ENCODE data around the gene PTGIS. TPM values are rescaled to one million over a fixed set of nuclear protein-coding genes. Genes with fewer than 3 reads are reported as not detected.
A peak's percentile ranks its signal among the peaks of the same experiment; 100 is the strongest.

The PTGIS gene
- polyA plus RNA-seq, 2 of the 4 experiments (the other 2 are of a cell fraction), result 0.03 to 0.04 TPM

GRCh38 chr20:49483696-49484123, 84.2 kb downstream of the PTGIS start:
- no peak for FAIRE-seq
- POLR2A ChIA-PET, result interaction anchor here (1.3 kb wide), 1 partner anchor 138 kb away, joined by 4 read pairs; no protein-coding TSS in a partner anchor
- Histone ChIP-seq H3K4me2 (peak overlapping the region; percentile 99), H3K9me3 (no peaks in the 10 kb centered on the region), H3K27ac (peak overlapping the region; percentile 39 to 67; a peak in 4 of 6 replicates), H3K4me3 (peak overlapping the region; percentile 51), H3K4me1 (peaks cover 13% of the 10 kb centered on the region; the same call in 2 of the 3 replicates)
- WGBS (ENCODE audit: missing lambda C conversion rate), result 41% methylated on average over 8 of the region's 44 CpGs
- no peak for DNase-seq (ENCODE audit: low read depth in 1 of 2, low spot score in 1 of 2)
- TF ChIP-seq, protein P1, sequence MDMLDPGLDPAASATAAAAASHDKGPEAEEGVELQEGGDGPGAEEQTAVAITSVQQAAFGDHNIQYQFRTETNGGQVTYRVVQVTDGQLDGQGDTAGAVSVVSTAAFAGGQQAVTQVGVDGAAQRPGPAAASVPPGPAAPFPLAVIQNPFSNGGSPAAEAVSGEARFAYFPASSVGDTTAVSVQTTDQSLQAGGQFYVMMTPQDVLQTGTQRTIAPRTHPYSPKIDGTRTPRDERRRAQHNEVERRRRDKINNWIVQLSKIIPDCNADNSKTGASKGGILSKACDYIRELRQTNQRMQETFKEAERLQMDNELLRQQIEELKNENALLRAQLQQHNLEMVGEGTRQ (IDR thresholded peaks at IDR 0.05), result no peak
- TF ChIP-seq, protein P2, sequence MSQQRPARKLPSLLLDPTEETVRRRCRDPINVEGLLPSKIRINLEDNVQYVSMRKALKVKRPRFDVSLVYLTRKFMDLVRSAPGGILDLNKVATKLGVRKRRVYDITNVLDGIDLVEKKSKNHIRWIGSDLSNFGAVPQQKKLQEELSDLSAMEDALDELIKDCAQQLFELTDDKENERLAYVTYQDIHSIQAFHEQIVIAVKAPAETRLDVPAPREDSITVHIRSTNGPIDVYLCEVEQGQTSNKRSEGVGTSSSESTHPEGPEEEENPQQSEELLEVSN (IDR thresholded peaks at IDR 0.05; ENCODE audit: borderline replicate concordance, low read depth), result no peak
- TF ChIP-seq CTCF (IDR thresholded peaks at IDR 0.05), result no peak
- TF ChIP-seq ZFP36 (IDR thresholded peaks at IDR 0.05; ENCODE audit: borderline replicate concordance, partially characterized antibody), result no peak
- TF ChIP-seq ZSCAN20 (CRISPR knock-in tag; IDR thresholded peaks at IDR 0.05), result no peak
- no peak for TF ChIP-seq MAFK (IDR thresholded peaks at IDR 0.05; ENCODE audit: partially characterized antibody)
- CTCF ChIA-PET, result interaction anchor here (0.6 to 13.2 kb wide), 64 partner anchors 9 to 588 kb away, joined by 3 to 291 read pairs (median 5); no protein-coding TSS in a partner anchor
- ATAC-seq, result peak in 1 of 2 experiments; percentile 48; a peak in 3 of 6 replicates

- peaks cover 18% of the 10 kb centered on the region; the same call in 2 of the 3 replicates for H3K4me1 ChIP-seq
- 17% methylated on average over 24 of the region's 27 CpGs for WGBS (ENCODE audit: missing lambda C conversion rate)
- peak overlapping the region; percentile 51 for H3K4me3 ChIP-seq
- ATAC-seq (no peak), FAIRE-seq (no peak), DNase-seq (ENCODE audit: low read depth in 1 of 2, low spot score in 1 of 2) (no peak)
- no peaks in the 10 kb centered on the region for H3K9me3 ChIP-seq
- H3K4me2 ChIP-seq, result peak overlapping the region; percentile 99
- CTCF ChIA-PET, result interaction anchor here (0.8 to 13.2 kb wide), 32 partner anchors 8 to 589 kb away, joined by 3 to 291 read pairs (median 7); no protein-coding TSS in a partner anchor
- peak overlapping the region; percentile 39 to 67; a peak in 4 of 6 replicates for H3K27ac ChIP-seq
- POLR2A ChIA-PET, result no interaction called here
- TF ChIP-seq CHD4 (IDR thresholded peaks at IDR 0.05; ENCODE audit: borderline replicate concordance) (no peak), NFE2L2 (conservative IDR thresholded peaks at IDR 0.05; ENCODE audit: low read length) (no peak), JUNB (IDR thresholded peaks at IDR 0.05) (no peak), MAFK (IDR thresholded peaks at IDR 0.05; ENCODE audit: partially characterized antibody) (no peak), RCOR1 (IDR thresholded peaks at IDR 0.05; ENCODE audit: low read depth, low read length) (no peak), EHMT2 (IDR thresholded peaks at IDR 0.05; ENCODE audit: low read depth) (peak; percentile 75; the same call in 1 of the 2 replicates)
- TF ChIP-seq, protein P3, sequence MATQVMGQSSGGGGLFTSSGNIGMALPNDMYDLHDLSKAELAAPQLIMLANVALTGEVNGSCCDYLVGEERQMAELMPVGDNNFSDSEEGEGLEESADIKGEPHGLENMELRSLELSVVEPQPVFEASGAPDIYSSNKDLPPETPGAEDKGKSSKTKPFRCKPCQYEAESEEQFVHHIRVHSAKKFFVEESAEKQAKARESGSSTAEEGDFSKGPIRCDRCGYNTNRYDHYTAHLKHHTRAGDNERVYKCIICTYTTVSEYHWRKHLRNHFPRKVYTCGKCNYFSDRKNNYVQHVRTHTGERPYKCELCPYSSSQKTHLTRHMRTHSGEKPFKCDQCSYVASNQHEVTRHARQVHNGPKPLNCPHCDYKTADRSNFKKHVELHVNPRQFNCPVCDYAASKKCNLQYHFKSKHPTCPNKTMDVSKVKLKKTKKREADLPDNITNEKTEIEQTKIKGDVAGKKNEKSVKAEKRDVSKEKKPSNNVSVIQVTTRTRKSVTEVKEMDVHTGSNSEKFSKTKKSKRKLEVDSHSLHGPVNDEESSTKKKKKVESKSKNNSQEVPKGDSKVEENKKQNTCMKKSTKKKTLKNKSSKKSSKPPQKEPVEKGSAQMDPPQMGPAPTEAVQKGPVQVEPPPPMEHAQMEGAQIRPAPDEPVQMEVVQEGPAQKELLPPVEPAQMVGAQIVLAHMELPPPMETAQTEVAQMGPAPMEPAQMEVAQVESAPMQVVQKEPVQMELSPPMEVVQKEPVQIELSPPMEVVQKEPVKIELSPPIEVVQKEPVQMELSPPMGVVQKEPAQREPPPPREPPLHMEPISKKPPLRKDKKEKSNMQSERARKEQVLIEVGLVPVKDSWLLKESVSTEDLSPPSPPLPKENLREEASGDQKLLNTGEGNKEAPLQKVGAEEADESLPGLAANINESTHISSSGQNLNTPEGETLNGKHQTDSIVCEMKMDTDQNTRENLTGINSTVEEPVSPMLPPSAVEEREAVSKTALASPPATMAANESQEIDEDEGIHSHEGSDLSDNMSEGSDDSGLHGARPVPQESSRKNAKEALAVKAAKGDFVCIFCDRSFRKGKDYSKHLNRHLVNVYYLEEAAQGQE (IDR thresholded peaks at IDR 0.05), result peak; percentile 50; the same call in 1 of the 2 replicates
Measured at GRCh38 chr20:49483018-49483695, 84.8 kb downstream of the PTGIS start.

- CTCF ChIA-PET, result interaction anchor here (0.6 to 13.2 kb wide), 11 partner anchors 17 to 193 kb away, joined by 3 to 291 read pairs (median 21); no protein-coding TSS in a partner anchor
- DNase-seq (ENCODE audit: low read depth in 1 of 2, low spot score in 1 of 2) (peak; percentile 31 to 36), FAIRE-seq (no peak), ATAC-seq (peak; percentile 17 to 41; a peak in 3 of 6 replicates)
- Histone ChIP-seq H3K9me3 (no peaks in the 10 kb centered on the region), H3K4me2 (peak within 1 kb of the TSS; percentile 99), H3K4me1 (peaks cover 18% of the 10 kb centered on the region; the same call in 2 of the 3 replicates), H3K27ac (peak within 1 kb of the TSS; percentile 39 to 67; a peak in 3 of 6 replicates), H3K4me3 (peak within 1 kb of the TSS; percentile 51)
- 50% methylated on average over 16 of the region's 34 CpGs for WGBS (ENCODE audit: missing lambda C conversion rate)
- TF ChIP-seq ESRRA (IDR thresholded peaks at IDR 0.05; ENCODE audit: borderline replicate concordance, low read length), result no peak
- peak; percentile 97 for TF ChIP-seq EHMT2 (IDR thresholded peaks at IDR 0.05; ENCODE audit: low read depth)
- TF ChIP-seq ZNF302 (CRISPR knock-in tag; IDR thresholded peaks at IDR 0.05), result no peak
- TF ChIP-seq FOXS1 (CRISPR knock-in tag; IDR thresholded peaks at IDR 0.05), result peak; percentile 51; the same call in 1 of the 2 replicates
- TF ChIP-seq, protein P3 (IDR thresholded peaks at IDR 0.05), result peak; percentile 99
- no peak for TF ChIP-seq FOSB (CRISPR knock-in tag; IDR thresholded peaks at IDR 0.05)
- no peak for TF ChIP-seq MYC (IDR thresholded peaks at IDR 0.05; ENCODE audit: borderline replicate concordance, low read length)
- POLR2A ChIA-PET, result no interaction called here
Measured at GRCh38 chr20:49482621-49483017, 85.3 kb downstream of the PTGIS start, which contains the start of gene KCNB1. TSS of gene KCNB1 (minus strand) at chr20:49482668. CDS start at chr20:49482480, 188 bp downstream.
